Cardiac atrium fibroblast (primary cell): ENCODE measurements around the gene RAB18. TPM values are rescaled to one million over a fixed set of nuclear protein-coding genes. Genes with fewer than 3 reads are reported as not detected.

Source experiments
- total RNA-seq: library from RNA; depleted of rRNA; stranded (reverse); fragments of >200 nt; gene quantifications from 2 replicates; pipeline ENCODE4 v1.2.3, GENCODE V29; 2015

Gene RAB18
- 47.3 and 54.8 TPM in 2 replicates for total RNA-seq

DNA sequence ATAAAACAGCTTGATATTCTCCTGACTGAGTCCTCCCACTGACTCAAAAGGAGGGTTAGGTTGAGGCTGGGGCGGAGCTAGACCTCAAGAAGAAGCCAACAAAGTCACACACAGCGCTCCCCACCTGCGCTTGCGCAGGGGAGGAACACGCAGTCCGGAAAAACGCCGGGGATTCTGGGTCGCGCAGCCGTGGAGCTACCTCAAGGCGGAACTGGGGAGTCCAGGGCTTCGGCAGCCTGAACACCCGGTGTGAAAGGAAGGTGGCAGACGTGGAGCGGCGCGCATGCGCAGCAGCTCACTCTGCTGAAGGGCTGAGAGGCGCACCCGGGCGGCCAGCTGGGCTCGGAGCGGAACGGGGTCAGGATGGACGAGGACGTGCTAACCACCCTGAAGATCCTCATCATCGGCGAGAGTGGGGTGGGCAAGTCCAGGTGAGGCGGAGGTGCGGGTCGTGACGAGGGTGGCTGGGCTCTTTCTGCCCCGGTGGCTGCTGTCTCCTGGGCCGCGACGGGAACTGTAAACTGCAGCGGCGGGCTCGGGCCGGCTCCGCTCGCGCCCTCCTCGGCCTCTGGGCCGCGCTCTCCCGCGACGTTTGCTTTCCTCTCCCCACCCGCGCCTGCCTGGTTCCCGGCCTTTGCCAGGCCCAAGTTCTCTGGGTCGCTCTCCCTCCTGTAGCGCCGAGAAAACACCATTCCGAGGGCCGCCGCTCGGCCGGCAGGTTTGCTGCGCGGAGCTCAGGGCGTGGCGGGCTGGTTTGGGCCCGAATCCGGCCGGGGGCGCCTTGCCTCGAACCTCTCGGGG, at the start of gene RAB18:
RAB18 (plus strand) TSS at position 298 of the 801 bp plus-strand sequence; CDS start at position 364, 66 bp downstream.

Other genes starting within 250 kb of the RAB18 start
- gene MKX, start 241.5 kb downstream of the RAB18 start, total RNA-seq: not detected in 2 replicates